ENCODE measurements around the gene HDGFL3.

- no peak for TF ChIP-seq CTCF (IDR thresholded peaks at IDR 0.05)
- TF ChIP-seq POLR2A (IDR thresholded peaks at IDR 0.05): no peak
These were observed 109.5 kb downstream of the HDGFL3 start for GRCh38 chr15:83098079-83098478.

Measured in esophagus squamous epithelium (tissue), 4 donors.